ENCODE data around the gene ATE1. TPM values are rescaled to one million over a fixed set of nuclear protein-coding genes. Genes with fewer than 3 reads are reported as not detected.

ATE1 gene
- total and polyA plus RNA-seq, 10 of the 15 experiments (the other 5 are each of a cell fraction or from before 2014, with no cell fraction given) = 4.3 to 22.7 (median 15.9) TPM

GRCh38 chr10:121715969-121716368 is 211.9 kb downstream of the ATE1 start:
- CTCF ChIA-PET = no interaction called here
- Histone ChIP-seq H3K9ac (ENCODE audit: control insufficient read depth, insufficient read depth, low read length) (no peak overlapping the region), H3K4me2 (ENCODE audit: control insufficient read depth, insufficient read depth) (no peak overlapping the region), H3K27ac (ENCODE audit: control insufficient read depth, insufficient read depth) (no peak overlapping the region), H3K27me3 (replicated peaks in 1 of 2; ENCODE audit: control insufficient read depth in 2 of 2, insufficient read depth in 2 of 2, low read length in 1 of 2) (no peaks in the 10 kb centered on the region), H4K20me1 (ENCODE audit: control insufficient read depth, insufficient read depth) (no peaks in the 10 kb centered on the region), H2AFZ (ENCODE audit: control insufficient read depth, low read depth, low read length) (no peak overlapping the region), H3K4me3 (no peak overlapping the region), H3K4me1 (ENCODE audit: control insufficient read depth, insufficient read depth, low read length) (no peaks in the 10 kb centered on the region), H3K79me2 (ENCODE audit: control insufficient read depth, insufficient read depth, low read length) (no peaks in the 10 kb centered on the region), H3K36me3 (ENCODE audit: control insufficient read depth in 2 of 2, insufficient read depth in 2 of 2, low read length in 1 of 2) (no peaks in the 10 kb centered on the region), H3K9me3 (replicated peaks; ENCODE audit: control insufficient read depth, insufficient read depth, low read length) (no peaks in the 10 kb centered on the region)
- ATAC-seq = no peak
- FAIRE-seq = no peak
- no TSS peak for BruUV-seq (replicated peaks)
- TF ChIP-seq SP1 (IDR thresholded peaks at IDR 0.05; ENCODE audit: low read depth, low read length) (no peak), KLF5 (IDR thresholded peaks at IDR 0.05; ENCODE audit: partially characterized antibody) (no peak), RCOR1 (conservative IDR thresholded peaks at IDR 0.05; ENCODE audit: low read depth, low read length) (no peak), E2F8 (IDR thresholded peaks at IDR 0.05; ENCODE audit: low read depth, partially characterized antibody) (no peak), RAD21 (IDR thresholded peaks at IDR 0.05; ENCODE audit: insufficient read depth, low read depth, low read length) (no peak), MXI1 (IDR thresholded peaks at IDR 0.05; ENCODE audit: low read depth, low read length) (no peak), ATF2 (IDR thresholded peaks at IDR 0.05; ENCODE audit: low read length) (no peak), SRF (IDR thresholded peaks at IDR 0.05; ENCODE audit: low read depth in 2 of 2, low read length in 2 of 2) (no peak), USF1 (IDR thresholded peaks at IDR 0.05; ENCODE audit: borderline replicate concordance, extremely low read length, insufficient read depth, low read depth, low read length) (no peak), PAX8 (IDR thresholded peaks at IDR 0.05) (no peak), BACH1 (IDR thresholded peaks at IDR 0.05; ENCODE audit: borderline replicate concordance) (no peak)
- TF ChIP-seq, protein P1, sequence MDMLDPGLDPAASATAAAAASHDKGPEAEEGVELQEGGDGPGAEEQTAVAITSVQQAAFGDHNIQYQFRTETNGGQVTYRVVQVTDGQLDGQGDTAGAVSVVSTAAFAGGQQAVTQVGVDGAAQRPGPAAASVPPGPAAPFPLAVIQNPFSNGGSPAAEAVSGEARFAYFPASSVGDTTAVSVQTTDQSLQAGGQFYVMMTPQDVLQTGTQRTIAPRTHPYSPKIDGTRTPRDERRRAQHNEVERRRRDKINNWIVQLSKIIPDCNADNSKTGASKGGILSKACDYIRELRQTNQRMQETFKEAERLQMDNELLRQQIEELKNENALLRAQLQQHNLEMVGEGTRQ (IDR thresholded peaks at IDR 0.05; ENCODE audit: borderline replicate concordance, low read depth, low read length) = no peak
- POLR2A ChIA-PET = no interaction called here
- in situ Hi-C loops (cut with MboI) (no loop called here), intact Hi-C loops (cut with micrococcal nuclease; ENCODE audit: unreplicated experiment) (no loop called here)
- SMC1A ChIA-PET (ENCODE audit: uncharacterized antibody, unreplicated experiment) = no interaction called here
- 0% methylated on average over 1 of the region's 1 CpG for WGBS (ENCODE audit: insufficient coverage, insufficient replicate concordance, low lambda C conversion rate, missing lambda C conversion rate)
- DNase-seq (ENCODE audit: low read depth, low spot score) = no peak
- RAD21 ChIA-PET (ENCODE audit: unreplicated experiment) = no interaction called here

Measured in GM12878 (cell line).